HTERT RPE-1 (cell line): ENCODE measurements around the gene ZCCHC14.
"Not testable (repeated sequence)": the region's sequence is repeated elsewhere in the genome, so short reads cannot be mapped to it uniquely, and the experiment has no call there.

Experiments
- in situ Hi-C: fragments of 300-500 bp; cut with MboI; formaldehyde crosslinking; loops from 4 replicates; pipeline ENCODE4 v1.14.3; 2020; ENCODE audit warnings: low sequenced_read_pairs

Gene ZCCHC14

GRCh38 chr16:87482266-87482665 is 10.6 kb downstream of the ZCCHC14 start:
- in situ Hi-C loops, result no loop called here

DNA sequence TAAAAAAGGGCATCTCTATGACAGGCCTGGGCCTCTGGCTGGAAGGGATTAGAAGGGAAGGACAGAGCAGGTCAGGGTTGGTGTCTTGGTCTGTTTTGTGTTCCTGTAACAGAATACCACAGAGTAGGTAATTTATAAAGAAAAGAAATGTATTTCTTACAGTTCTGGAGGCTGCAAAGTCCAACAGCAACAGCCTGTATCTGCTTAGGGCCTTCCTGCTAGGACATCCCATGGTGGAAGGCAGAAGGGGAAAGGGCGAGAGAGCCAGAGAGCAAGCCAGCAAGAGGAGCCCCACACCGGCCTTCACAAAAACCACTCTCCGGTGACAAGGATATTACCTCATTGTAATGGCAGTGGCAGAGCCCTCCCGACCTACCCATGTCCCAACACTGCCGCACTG is 11.1 kb downstream of the ZCCHC14 start:
- in situ Hi-C loops, result not testable (repeated sequence)

DNA sequence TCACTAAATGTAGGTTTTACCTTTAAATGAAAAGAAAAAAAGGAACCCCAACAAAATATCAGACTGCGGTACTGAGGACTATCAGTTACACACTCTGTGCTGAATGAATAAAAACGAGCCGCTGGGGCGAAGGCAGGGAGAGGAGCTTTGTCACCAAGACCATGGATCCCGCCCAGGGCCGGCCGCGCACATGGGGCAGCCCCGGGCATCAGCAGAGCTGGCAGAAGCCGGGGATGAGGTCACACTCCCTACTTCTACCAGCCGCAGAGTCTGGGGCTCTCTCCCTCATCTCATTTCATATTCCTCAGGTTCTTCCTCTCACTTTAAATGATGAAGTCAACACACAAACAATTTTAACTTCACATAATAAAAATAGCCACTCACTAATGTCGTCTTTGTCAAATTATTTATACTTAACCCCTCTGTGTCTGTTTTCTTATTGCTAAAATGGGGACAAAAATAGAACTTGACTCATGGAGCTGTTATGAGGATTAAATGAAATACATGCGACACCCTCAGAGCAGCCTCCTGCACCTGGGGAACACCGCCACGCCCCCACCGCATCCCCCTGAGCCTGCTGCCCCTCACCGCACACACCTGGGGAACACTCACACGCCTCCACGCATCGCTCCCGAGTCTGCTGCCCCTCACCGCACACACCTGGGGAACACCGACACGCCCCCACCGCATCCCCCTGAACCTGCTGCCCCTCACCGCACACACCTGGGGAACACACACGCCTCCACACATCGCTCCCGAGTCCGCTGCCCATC is 15.4 kb downstream of the ZCCHC14 start:
- in situ Hi-C loops, result not testable (repeated sequence)

GRCh38 chr16:87474566-87474996 is 18.2 kb downstream of the ZCCHC14 start:
- in situ Hi-C loops, result no loop called here

GRCh38 chr16:87474017-87474416 is 18.8 kb downstream of the ZCCHC14 start:
- in situ Hi-C loops, result no loop called here

GRCh38 chr16:87472935-87473334 is 19.9 kb downstream of the ZCCHC14 start:
- in situ Hi-C loops, result no loop called here

DNA sequence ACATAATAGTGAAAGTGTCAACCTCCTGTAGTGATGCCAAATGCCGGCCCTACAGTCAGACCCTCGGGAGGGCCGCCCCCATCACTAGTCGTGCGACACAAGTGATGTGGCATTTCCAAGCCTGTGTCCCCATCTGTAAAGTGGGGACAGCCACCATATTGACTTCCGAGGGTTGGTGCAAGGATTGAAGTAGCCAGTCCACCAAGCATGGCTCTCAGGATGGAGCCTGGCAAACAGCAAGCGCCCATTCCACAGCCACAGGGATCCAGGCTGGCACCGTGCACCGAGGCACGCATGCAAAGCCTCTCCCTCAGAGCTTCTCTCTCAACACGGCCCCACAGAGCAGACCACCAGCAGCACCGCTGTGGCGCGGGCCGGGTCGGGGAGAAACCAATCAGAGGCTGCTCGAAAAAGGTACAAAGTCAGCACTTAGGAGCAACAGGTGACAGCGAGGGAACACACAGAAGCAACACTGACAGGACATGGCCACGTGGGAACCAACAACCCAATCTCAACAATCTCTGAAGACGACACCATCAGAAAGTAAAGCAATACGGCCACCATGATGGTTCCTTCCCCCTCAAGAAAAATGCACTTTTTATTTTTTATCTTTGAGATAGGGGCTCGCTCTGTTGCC is 20.6 kb downstream of the ZCCHC14 start:
- in situ Hi-C loops, result no loop called here

DNA sequence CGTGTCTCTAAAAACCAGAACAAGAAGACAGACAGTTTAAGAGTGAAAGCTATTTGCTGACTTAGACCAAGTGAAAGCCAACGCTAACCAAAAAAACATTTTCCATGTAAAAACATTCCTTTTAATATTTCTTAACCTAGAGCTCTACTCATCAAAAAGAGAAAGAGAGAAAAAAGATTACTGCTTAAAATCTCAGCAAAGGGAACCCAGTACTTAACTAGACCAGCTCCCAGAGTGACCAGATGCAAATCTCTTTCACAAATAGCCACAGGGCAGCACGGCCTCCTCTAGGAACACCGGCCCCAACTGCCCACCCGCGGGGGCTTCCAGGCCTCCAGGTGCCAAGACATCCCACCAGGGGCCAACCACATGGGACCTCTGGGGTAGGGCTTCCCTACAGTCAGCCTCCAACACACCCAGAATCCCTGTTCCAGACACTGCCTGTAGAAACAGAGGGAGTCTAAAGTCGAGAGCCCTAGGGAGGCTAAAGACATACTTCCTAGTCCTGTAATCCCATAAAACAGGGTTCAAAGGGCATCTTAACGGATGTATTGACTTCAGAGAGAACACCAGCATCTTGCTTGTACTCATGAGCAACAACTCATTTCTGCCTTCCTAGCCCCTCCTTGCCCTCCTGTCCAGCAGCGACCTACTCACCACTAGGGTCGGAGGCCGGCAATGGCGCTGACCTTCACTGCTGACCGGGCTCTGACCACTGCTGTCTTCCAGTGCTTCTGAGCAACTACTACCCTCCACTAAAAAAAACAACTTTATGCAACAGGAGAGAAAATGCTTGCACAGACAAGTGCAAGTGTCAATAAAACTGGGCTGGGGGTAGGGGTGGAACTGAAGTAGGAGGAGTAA is 21.3 kb downstream of the ZCCHC14 start:
- in situ Hi-C loops, result no loop called here

- in situ Hi-C loops, result no loop called here
Measured at GRCh38 chr16:87470332-87470731, 22.5 kb downstream of the ZCCHC14 start.

- in situ Hi-C loops, result no loop called here
Measured at GRCh38 chr16:87469169-87469568, 23.7 kb downstream of the ZCCHC14 start.

GRCh38 chr16:87468550-87468949 is 24.3 kb downstream of the ZCCHC14 start:
- in situ Hi-C loops, result no loop called here

DNA sequence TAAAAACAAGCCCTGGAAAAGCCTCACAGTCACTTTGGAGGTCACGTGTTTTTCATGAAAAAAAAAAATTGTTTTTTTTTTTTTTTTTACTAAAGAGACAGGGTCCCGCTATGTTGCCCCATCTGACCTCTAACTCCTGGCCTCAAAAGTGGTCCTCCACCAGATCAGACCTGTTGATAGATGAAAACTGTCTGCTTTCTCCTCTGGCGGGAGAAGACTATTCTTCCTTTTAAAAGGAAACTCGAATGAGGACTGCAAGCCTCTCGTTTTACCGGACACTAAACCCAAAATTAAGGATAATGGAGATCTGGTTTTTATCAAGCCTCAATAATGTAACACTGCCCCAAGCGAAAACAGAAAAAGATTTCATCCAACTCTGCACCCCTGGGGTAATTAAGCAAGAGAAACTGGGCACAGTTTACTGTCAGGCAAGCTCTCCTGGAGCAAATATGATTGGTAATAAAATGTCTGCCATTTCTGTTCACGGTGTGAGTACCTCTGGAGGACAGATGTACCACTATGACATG is 25.8 kb downstream of the ZCCHC14 start:
- in situ Hi-C loops, result no loop called here

DNA sequence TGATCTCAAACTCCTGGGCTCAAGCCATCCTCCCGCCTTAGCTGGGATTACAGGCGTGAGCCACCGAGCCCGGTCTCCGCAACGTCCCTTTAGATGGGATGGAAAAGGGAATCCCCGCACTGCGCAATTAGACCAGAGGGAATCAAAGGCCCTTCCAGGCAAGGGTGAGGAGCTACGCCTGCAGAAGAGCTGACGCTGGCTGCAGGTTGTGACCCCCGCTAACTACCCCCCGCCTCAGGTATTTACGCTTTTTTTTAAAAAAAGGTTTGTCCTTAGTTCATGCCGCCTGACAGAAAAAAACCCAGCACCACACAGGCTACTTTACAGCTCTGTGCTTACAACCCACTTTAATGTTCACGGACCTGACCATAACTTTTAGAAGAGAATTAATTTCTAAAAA is 26.9 kb downstream of the ZCCHC14 start:
- in situ Hi-C loops, result no loop called here

DNA sequence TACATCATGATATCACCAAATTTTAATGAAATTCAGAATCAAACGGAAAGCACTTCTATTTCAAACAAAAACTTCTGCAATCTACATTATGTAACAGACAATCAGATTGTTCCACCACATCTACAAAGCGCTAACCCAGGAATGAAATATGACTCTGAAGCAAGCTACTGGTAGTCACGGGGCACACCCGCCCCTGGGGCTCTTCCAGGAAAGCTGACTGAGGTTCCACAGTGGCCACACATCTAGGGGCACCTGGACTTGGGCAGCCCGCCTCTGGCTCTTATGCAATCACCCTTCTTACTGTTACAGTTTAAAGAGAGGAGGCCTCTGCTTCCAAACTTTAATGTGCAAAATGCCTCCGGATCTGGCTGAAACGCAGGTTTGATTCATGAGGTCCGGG is 27.5 kb downstream of the ZCCHC14 start:
- in situ Hi-C loops, result no loop called here

DNA sequence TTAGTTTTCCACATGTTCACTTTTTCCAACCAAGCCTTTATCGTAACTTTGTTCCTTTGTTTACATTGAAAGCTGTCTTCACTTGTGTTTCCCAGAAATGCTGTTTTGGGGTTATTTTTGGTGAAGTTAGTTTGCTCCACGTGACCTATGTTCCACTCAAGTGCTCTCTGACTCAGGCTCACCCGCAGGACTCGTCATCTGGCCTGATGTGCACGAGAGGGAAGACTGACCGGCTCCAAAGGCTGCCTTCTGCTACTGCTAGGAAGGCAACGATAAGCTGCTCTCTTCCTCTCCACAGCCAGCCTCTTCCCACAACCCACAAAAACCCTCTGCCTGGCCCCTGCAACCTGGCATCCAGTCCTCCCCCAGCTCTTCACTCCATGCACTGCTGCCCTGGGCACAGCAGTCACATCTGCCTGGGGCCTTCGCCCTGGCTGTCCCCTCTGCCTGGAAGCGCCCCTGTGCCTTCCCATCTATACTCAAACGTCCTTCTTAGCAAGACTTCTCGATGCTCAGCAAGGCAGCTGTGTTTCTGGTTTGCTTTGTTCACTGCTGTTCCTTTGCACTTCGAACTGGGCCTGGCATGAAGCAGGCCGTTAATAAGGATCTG is 28.0 kb downstream of the ZCCHC14 start:
- in situ Hi-C loops, result no loop called here

- in situ Hi-C loops, result no loop called here
Measured at GRCh38 chr16:87463722-87464690, 28.8 kb downstream of the ZCCHC14 start.

GRCh38 chr16:87461466-87461991 is 31.3 kb downstream of the ZCCHC14 start:
- in situ Hi-C loops, result no loop called here

GRCh38 chr16:87460936-87461335 is 31.9 kb downstream of the ZCCHC14 start:
- in situ Hi-C loops, result no loop called here

- in situ Hi-C loops, result no loop called here
Measured at GRCh38 chr16:87459833-87460232, 33.0 kb downstream of the ZCCHC14 start.

DNA sequence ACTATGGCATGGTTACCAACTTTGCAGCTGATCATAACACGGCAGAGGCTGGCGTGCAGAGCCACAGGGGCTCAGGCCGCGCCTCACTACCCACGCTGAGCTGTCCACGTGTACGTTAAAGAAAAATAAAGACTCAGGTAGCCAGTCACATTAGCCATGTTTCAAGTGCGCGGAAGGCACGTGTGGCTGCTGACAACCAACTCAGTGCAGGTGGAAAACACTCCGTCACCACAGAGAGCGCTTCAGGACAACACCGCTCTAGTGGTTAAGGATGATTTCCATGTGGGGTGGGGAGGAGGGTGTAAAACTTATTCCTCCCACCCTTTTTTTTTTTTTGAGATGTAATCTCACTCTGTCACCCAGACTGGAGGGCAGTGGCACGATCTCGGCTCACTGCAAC is 33.8 kb downstream of the ZCCHC14 start:
- in situ Hi-C loops, result no loop called here
